IMR-90 (cell line): ENCODE measurements around the gene ABCG8. TPM values are rescaled to one million over a fixed set of nuclear protein-coding genes. Genes with fewer than 3 reads are reported as not detected.
A peak's percentile ranks its signal among the peaks of the same experiment; 100 is the strongest.

ENCODE experiments used
- ATAC-seq: fragments of 200-7000 bp; cut with Tn5 transposase; 2 replicates; pipeline ENCODE4 v1.9.1; 2020; ENCODE audit warnings: low read depth, mild to moderate bottlenecking, moderate library complexity
- BruUV-seq: library from RNA; stranded (reverse); fragments of 400-500 nt; replicated peaks from 2 replicates; lab custom pipeline; 2021; lab: Mats Ljungman, UMichigan
- CTCF ChIA-PET: fragments of 300-600 bp; formaldehyde crosslinking; extraction: SDS; loops from one replicate; lab custom pipeline; 2021; ENCODE audit warnings: antibody characterized with exemption; lab: Yijun Ruan, JAX
- POLR2A ChIA-PET: fragments of 300-600 bp; sonication (Branson Sonifier 250); formaldehyde crosslinking; loops from one replicate; lab custom pipeline; 2022; ENCODE audit warnings: antibody characterized with exemption; ENCODE audit not compliant: unreplicated experiment; lab: Charles Lee
- DNase-seq: peaks from one replicate; pipeline ENCODE4 v3.0.0; 2013
- H2AFZ ChIP-seq: replicated peaks from 2 replicates; pipeline ENCODE3; 2013; ENCODE audit warnings: low read length, mild to moderate bottlenecking; ENCODE audit not compliant: poor library complexity
- H2AK5ac ChIP-seq: 2 replicates; pipeline ENCODE4 v1.6.1; 2013; ENCODE audit warnings: low read depth, low read length, inconsistent platforms
- H2AK9ac ChIP-seq: replicated peaks from 2 replicates; pipeline ENCODE3; 2013; ENCODE audit warnings: mild to moderate bottlenecking, low read depth, low read length, moderate library complexity; ENCODE audit not compliant: poor library complexity
- H2BK120ac ChIP-seq: 2 replicates; pipeline ENCODE4 v1.6.1; 2013; ENCODE audit warnings: low read depth, low read length, inconsistent platforms
- H2BK15ac ChIP-seq: 3 replicates; pipeline ENCODE4 v1.6.1; 2013; ENCODE audit warnings: low read depth, low read length, inconsistent platforms
- H2BK20ac ChIP-seq: 2 replicates; pipeline ENCODE4 v1.6.1; 2013; ENCODE audit warnings: low read depth, mild to moderate bottlenecking, inconsistent platforms, low read length, moderate library complexity
- H2BK5ac ChIP-seq: 2 replicates; pipeline ENCODE4 v1.6.1; 2013; ENCODE audit warnings: mild to moderate bottlenecking, low read depth, low read length, inconsistent platforms; ENCODE audit not compliant: poor library complexity, severe bottlenecking
- H3K14ac ChIP-seq: replicated peaks from 2 replicates; pipeline ENCODE4 v1.6.1; 2013; ENCODE audit warnings: low read depth, low read length, inconsistent platforms
- H3K18ac ChIP-seq: 2 replicates; pipeline ENCODE4 v1.6.1; 2013; ENCODE audit warnings: low read depth, low read length, control low read depth
- H3K23ac ChIP-seq: 2 replicates; pipeline ENCODE4 v1.6.1; 2013; ENCODE audit warnings: low read depth, low read length, inconsistent platforms
- H3K27ac ChIP-seq: 2 replicates; pipeline ENCODE4 v1.5.1; 2013; ENCODE audit warnings: mild to moderate bottlenecking, control low read depth, low read length; ENCODE audit not compliant: insufficient read depth
- H3K27me3 ChIP-seq: 2 replicates; pipeline ENCODE4 v1.6.1; 2013; ENCODE audit warnings: low read length; ENCODE audit not compliant: control insufficient read depth, insufficient read depth
- H3K36me3 ChIP-seq: 2 replicates; pipeline ENCODE4 v1.6.1; 2013; ENCODE audit warnings: low read length, mixed read lengths; ENCODE audit not compliant: control insufficient read depth, insufficient read depth
- H3K4ac ChIP-seq: 2 replicates; pipeline ENCODE4 v1.6.1; 2013; ENCODE audit warnings: low read depth, low read length, inconsistent platforms
- H3K4me1 ChIP-seq: 2 replicates; pipeline ENCODE4 v1.6.1; 2013; ENCODE audit warnings: low read length, mixed read lengths; ENCODE audit not compliant: control insufficient read depth, insufficient read depth
- H3K4me2 ChIP-seq: 2 replicates; pipeline ENCODE4 v1.6.1; 2013; ENCODE audit warnings: low read depth, mild to moderate bottlenecking, control low read depth, low read length, moderate library complexity
- H3K4me3 ChIP-seq: 2 replicates; pipeline ENCODE4 v1.5.1; 2013; ENCODE audit warnings: low read depth, mild to moderate bottlenecking, control low read depth, low read length, moderate library complexity; ENCODE audit not compliant: insufficient read depth
- H3K56ac ChIP-seq: 2 replicates; pipeline ENCODE4 v1.6.1; 2013; ENCODE audit warnings: low read length, inconsistent platforms; ENCODE audit not compliant: insufficient read depth; ENCODE audit errors: extremely low read depth
- H3K79me1 ChIP-seq, 2 experiments: 2 replicates each; pipeline ENCODE4 v1.6.1; 2013; ENCODE audit warnings: low read length in 2 of 2, inconsistent platforms in 1 of 2, low read depth in 1 of 2
- H3K9ac ChIP-seq: 2 replicates; pipeline ENCODE4 v1.6.1; 2013; ENCODE audit warnings: low read depth, low read length, control low read depth
- H3K9me1 ChIP-seq: 2 replicates; pipeline ENCODE4 v1.6.1; 2013; ENCODE audit warnings: low read length, inconsistent platforms; ENCODE audit not compliant: insufficient read depth
- H3K9me3 ChIP-seq: 2 replicates; pipeline ENCODE4 v1.6.1; 2013; ENCODE audit warnings: low read length; ENCODE audit not compliant: control insufficient read depth, insufficient read depth
- H4K20me1 ChIP-seq: 2 replicates; pipeline ENCODE4 v1.6.1; 2013; ENCODE audit warnings: low read length, inconsistent platforms; ENCODE audit not compliant: insufficient read depth
- H4K5ac ChIP-seq: 2 replicates; pipeline ENCODE4 v1.6.1; 2013; ENCODE audit warnings: mild to moderate bottlenecking, low read depth, low read length, control low read depth
- H4K8ac ChIP-seq, 2 experiments: 2 replicates each; pipeline ENCODE4 v1.6.1; 2013; ENCODE audit warnings: low read depth in 2 of 2, low read length in 2 of 2, control low read depth in 1 of 2, inconsistent platforms in 1 of 2
- H4K91ac ChIP-seq: 2 replicates; pipeline ENCODE4 v1.6.1; 2013; ENCODE audit warnings: low read depth, low read length, inconsistent platforms; ENCODE audit not compliant: insufficient read depth
- BHLHE40 ChIP-seq: fragments of 150-350 bp; IDR thresholded peaks from 2 replicates; pipeline ENCODE4 v1.6.1; 2016; ENCODE audit warnings: mild to moderate bottlenecking, low read depth, low read length
- CEBPB ChIP-seq: IDR thresholded peaks from 2 replicates; pipeline ENCODE4 v1.6.1; 2012; ENCODE audit warnings: low read depth, low read length, improper control_type of control experiment
- CHD1 ChIP-seq: IDR thresholded peaks from 2 replicates; pipeline ENCODE4 v1.6.1; 2012; ENCODE audit warnings: low read depth, low read length, improper control_type of control experiment
- FOS ChIP-seq: fragments of 150-350 bp; IDR thresholded peaks from 2 replicates; pipeline ENCODE4 v1.6.1; 2016; ENCODE audit warnings: low read depth, low read length
- MAFK ChIP-seq: IDR thresholded peaks from 2 replicates; pipeline ENCODE4 v1.6.1; 2012; ENCODE audit warnings: low read depth, low read length, improper control_type of control experiment
- MAZ ChIP-seq: IDR thresholded peaks from 2 replicates; pipeline ENCODE4 v1.6.1; 2012; ENCODE audit warnings: low read depth, mild to moderate bottlenecking, low read length, improper control_type of control experiment, moderate library complexity, borderline replicate concordance
- MXI1 ChIP-seq: IDR thresholded peaks from 2 replicates; pipeline ENCODE4 v1.6.1; 2012; ENCODE audit warnings: low read depth, mild to moderate bottlenecking, low read length, moderate library complexity, borderline replicate concordance
- NFE2L2 ChIP-seq: fragments of 150-350 bp; IDR thresholded peaks from 2 replicates; pipeline ENCODE4 v1.6.1; 2016; ENCODE audit warnings: low read depth, mild to moderate bottlenecking, low read length
- POLR2A ChIP-seq: IDR thresholded peaks from 2 replicates; pipeline ENCODE4 v1.6.1; 2012; ENCODE audit warnings: mild to moderate bottlenecking, low read depth, low read length
- RAD21 ChIP-seq: IDR thresholded peaks from 2 replicates; pipeline ENCODE4 v1.6.1; 2012; ENCODE audit warnings: low read length, improper control_type of control experiment
- RFX5 ChIP-seq: IDR thresholded peaks from 2 replicates; pipeline ENCODE4 v1.8.0; 2012; ENCODE audit warnings: low read depth, mild to moderate bottlenecking, low read length, moderate library complexity
- SMC3 ChIP-seq: fragments of 150-350 bp; IDR thresholded peaks from 2 replicates; pipeline ENCODE4 v1.6.1; 2016; ENCODE audit warnings: low read depth, mild to moderate bottlenecking, antibody characterized with exemption, low read length, moderate library complexity
- WGBS, 2 experiments: methylation state at CpG; one replicate each; pipeline versions ENCODE4 v1.1.5 to v1.1.7; 2013; ENCODE audit warnings: missing lambda C conversion rate in 2 of 2; ENCODE audit not compliant: insufficient read length in 1 of 2; ENCODE audit errors: extremely low coverage in 2 of 2; 5-methylcytosine and 5-hydroxymethylcytosine counted together
- dilution Hi-C: fragments of 300-500 bp; cut with HindIII; formaldehyde crosslinking; loops from one replicate; pipeline ENCODE4 v1.14.3; 2018; ENCODE audit warnings: low sequenced_read_pairs; ENCODE audit not compliant: unreplicated experiment
- in situ Hi-C: fragments of 300-500 bp; cut with MboI; formaldehyde crosslinking; loops from 3 replicates; pipeline ENCODE4 v1.14.3; 2019; ENCODE audit warnings: low sequenced_read_pairs, inconsistent platforms, mixed read lengths
- intact Hi-C: fragments of 100-400 bp; cut with micrococcal nuclease; formaldehyde crosslinking; loops from 2 replicates; pipeline ENCODE4 v1.10.0; 2022
- polyA plus RNA-seq, 3 experiments: library from polyadenylated mRNA; depleted of rRNA; stranded (reverse); fragments of >200 nt; gene quantifications; 2 replicates each; pipeline ENCODE4 v1.2.3, GENCODE V29; 2012; ENCODE audit warnings: low replicate concordance in 1 of 3
- total RNA-seq: library from RNA; depleted of rRNA; stranded (reverse); fragments of >200 nt; gene quantifications from 2 replicates; pipeline ENCODE4 v1.2.3, GENCODE V29; 2012
- TF ChIP-seq, protein P1 (sequence below): conservative IDR thresholded peaks from 2 replicates; pipeline ENCODE4 v1.5.1; 2012; ENCODE audit warnings: mild to moderate bottlenecking, low read depth, low read length, improper control_type of control experiment
- TF ChIP-seq, protein P2 (sequence below): fragments of 150-350 bp; IDR thresholded peaks from 2 replicates; pipeline ENCODE4 v1.6.1; 2016; ENCODE audit warnings: low read depth, mild to moderate bottlenecking, low read length, moderate library complexity, borderline replicate concordance

Gene ABCG8
- total and polyA plus RNA-seq, 2 of the 4 experiments (the other 2 are of a cell fraction), result not detected

DNA sequence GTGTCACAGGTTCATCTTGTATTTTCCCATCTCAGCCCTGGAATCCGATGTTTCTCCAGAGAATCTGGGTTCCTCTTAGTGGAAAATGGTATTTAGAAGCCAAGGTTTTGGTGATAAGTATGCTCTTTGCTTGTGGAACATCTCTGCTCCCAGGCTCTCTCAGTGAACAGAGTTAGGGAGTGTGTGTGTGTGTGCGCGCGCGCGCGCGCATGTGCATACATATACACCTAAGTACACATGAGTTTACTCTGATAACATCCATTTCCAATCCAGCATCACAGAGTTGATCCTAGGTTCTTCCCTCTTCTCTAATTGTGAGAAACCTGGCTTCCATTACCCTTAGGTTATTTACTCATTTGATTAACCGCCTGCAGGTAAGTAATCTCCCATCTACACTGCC is 41.7 kb downstream of the ABCG8 start:
- Histone ChIP-seq H2BK20ac (peak overlapping the region; percentile 32; the same call in 1 of the 2 replicates), H3K9me3 (no peaks in the 10 kb centered on the region), H3K14ac (no peak overlapping the region), H3K27me3 (peaks cover 4% of the 10 kb centered on the region), H3K36me3 (no peaks in the 10 kb centered on the region), H3K27ac (no peak overlapping the region), H2AFZ (no peak overlapping the region), H3K79me1 (no peaks in the 10 kb centered on the region), H3K4me1 (peaks cover 4% of the 10 kb centered on the region), H2AK9ac (no peak overlapping the region), H4K20me1 (no peaks in the 10 kb centered on the region), H3K9ac (no peak overlapping the region), H4K8ac (no peak overlapping the region), H3K9me1 (peaks cover 7% of the 10 kb centered on the region), H4K91ac (no peak overlapping the region), H3K4ac (no peak overlapping the region; the same call in 1 of the 2 replicates), H2BK5ac (no peak overlapping the region), H2BK120ac (no peak overlapping the region), H3K23ac (no peak overlapping the region), H3K4me2 (no peak overlapping the region), H4K5ac (no peak overlapping the region), H3K4me3 (no peak overlapping the region), H3K56ac (no peak overlapping the region), H2BK15ac (no peak overlapping the region), H2AK5ac (peak overlapping the region; percentile 60; the same call in 1 of the 2 replicates), H3K18ac (no peak overlapping the region)
- WGBS, 2 experiments, result no CpG with 5 or more reads among the region's 9 CpGs
- no TSS peak for BruUV-seq
- in situ Hi-C loops (no loop called here), dilution Hi-C loops (no loop called here), intact Hi-C loops (no loop called here)
- CTCF ChIA-PET, result no interaction called here
- TF ChIP-seq, protein P1, sequence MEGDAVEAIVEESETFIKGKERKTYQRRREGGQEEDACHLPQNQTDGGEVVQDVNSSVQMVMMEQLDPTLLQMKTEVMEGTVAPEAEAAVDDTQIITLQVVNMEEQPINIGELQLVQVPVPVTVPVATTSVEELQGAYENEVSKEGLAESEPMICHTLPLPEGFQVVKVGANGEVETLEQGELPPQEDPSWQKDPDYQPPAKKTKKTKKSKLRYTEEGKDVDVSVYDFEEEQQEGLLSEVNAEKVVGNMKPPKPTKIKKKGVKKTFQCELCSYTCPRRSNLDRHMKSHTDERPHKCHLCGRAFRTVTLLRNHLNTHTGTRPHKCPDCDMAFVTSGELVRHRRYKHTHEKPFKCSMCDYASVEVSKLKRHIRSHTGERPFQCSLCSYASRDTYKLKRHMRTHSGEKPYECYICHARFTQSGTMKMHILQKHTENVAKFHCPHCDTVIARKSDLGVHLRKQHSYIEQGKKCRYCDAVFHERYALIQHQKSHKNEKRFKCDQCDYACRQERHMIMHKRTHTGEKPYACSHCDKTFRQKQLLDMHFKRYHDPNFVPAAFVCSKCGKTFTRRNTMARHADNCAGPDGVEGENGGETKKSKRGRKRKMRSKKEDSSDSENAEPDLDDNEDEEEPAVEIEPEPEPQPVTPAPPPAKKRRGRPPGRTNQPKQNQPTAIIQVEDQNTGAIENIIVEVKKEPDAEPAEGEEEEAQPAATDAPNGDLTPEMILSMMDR, result no peak
- TF ChIP-seq MAFK, result no peak
- no peak for TF ChIP-seq CHD1
- TF ChIP-seq FOS, result no peak
- TF ChIP-seq RFX5, result no peak
- TF ChIP-seq, protein P2, sequence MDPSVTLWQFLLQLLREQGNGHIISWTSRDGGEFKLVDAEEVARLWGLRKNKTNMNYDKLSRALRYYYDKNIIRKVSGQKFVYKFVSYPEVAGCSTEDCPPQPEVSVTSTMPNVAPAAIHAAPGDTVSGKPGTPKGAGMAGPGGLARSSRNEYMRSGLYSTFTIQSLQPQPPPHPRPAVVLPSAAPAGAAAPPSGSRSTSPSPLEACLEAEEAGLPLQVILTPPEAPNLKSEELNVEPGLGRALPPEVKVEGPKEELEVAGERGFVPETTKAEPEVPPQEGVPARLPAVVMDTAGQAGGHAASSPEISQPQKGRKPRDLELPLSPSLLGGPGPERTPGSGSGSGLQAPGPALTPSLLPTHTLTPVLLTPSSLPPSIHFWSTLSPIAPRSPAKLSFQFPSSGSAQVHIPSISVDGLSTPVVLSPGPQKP, result no peak
- no peak for TF ChIP-seq SMC3
- no peak for TF ChIP-seq NFE2L2
- no peak for TF ChIP-seq CEBPB
- TF ChIP-seq MXI1, result no peak
- TF ChIP-seq POLR2A, result no peak
- TF ChIP-seq BHLHE40, result no peak
- TF ChIP-seq MAZ, result no peak
- no peak for TF ChIP-seq RAD21
- ATAC-seq (no peak), DNase-seq (no peak)
- POLR2A ChIA-PET, result no interaction called here
